K562 (cell line): ENCODE results near the gene MFSD2B. TPM values are rescaled to one million over a fixed set of nuclear protein-coding genes. Genes with fewer than 3 reads are reported as not detected.
A peak's percentile ranks its signal among the peaks of the same experiment; 100 is the strongest.

Source experiments
- FOSL1 ChIP-seq: fragments of 200-800 bp; sonication (Bioruptor generic); conservative IDR thresholded peaks from 2 replicates; pipeline ENCODE4 v1.6.1; 2016; ENCODE audit warnings: missing genetic modification characterization, missing compliant biosample characterization
- HEY1 ChIP-seq: fragments of 250-450 bp; sonication (Bioruptor Pico); IDR thresholded peaks from 2 replicates; pipeline ENCODE4 v1.5.0; 2020; ENCODE audit warnings: mild to moderate bottlenecking, moderate library complexity, borderline replicate concordance
- U2AF1 ChIP-seq: fragments of 200-400 bp; formaldehyde crosslinking; optimal IDR thresholded peaks from 2 replicates; pipeline ENCODE3; 2017; ENCODE audit warnings: mild to moderate bottlenecking, low read depth, low read length, moderate library complexity
- ZNF311 ChIP-seq: fragments of 250-450 bp; sonication (Bioruptor Pico); IDR thresholded peaks from 2 replicates; pipeline ENCODE4 v1.4.0; 2020; ENCODE audit warnings: mild to moderate bottlenecking, moderate library complexity
- ZNF780A ChIP-seq: fragments of 250-450 bp; sonication (Bioruptor Pico); IDR thresholded peaks from 2 replicates; pipeline ENCODE4 v1.5.0; 2021; ENCODE audit warnings: mild to moderate bottlenecking
- polyA plus RNA-seq, 8 experiments: library from polyadenylated mRNA; depleted of rRNA in 4 of 8; stranded (reverse) in 5 of 8; unstranded in 3 of 8; fragments of >200 nt; fragmentation: Nextera tagmentation in 2 of 8; fragmentation: Illumina TruSeq in 1 of 8; extraction: Ambion mirVana in 2 of 8; extraction: Trizol in 1 of 8; gene quantifications; 2 replicates each; pipeline versions ENCODE4 v1.2.1 to v1.2.3, GENCODE V29; 2011 to 2014; ENCODE audit warnings: inconsistent platforms in 1 of 8, missing spikeins in 1 of 8
- total RNA-seq, 7 experiments: library from RNA; depleted of rRNA in 6 of 7; stranded (reverse); fragments of >200 nt in 6 of 7; fragmentation: Illumina TruSeq in 2 of 7; extraction: Trizol in 2 of 7; gene quantifications; 2 replicates each; pipeline versions ENCODE4 v1.2.1 to v1.2.3, GENCODE V29; 2011 to 2021; ENCODE audit warnings: low replicate concordance in 1 of 7
- TF ChIP-seq, protein P1 (sequence below): fragments of 200-800 bp; sonication (Bioruptor generic); IDR thresholded peaks from 2 replicates; pipeline ENCODE4 v1.6.1; 2016; ENCODE audit warnings: missing genetic modification characterization, missing compliant biosample characterization
- TF ChIP-seq, protein P2 (sequence below): sonication (generic); formaldehyde crosslinking; IDR thresholded peaks from 2 replicates; pipeline ENCODE4 v1.8.1; 2022; ENCODE audit warnings: missing genetic modification reagents
- TF ChIP-seq, protein P3 (sequence below): fragments of 450-650 bp; IDR thresholded peaks from 2 replicates; pipeline ENCODE4 v1.7.0; 2016; ENCODE audit warnings: borderline replicate concordance

The MFSD2B gene
- total and polyA plus RNA-seq, 9 of the 15 experiments (the other 6 are each of a cell fraction or from before 2014, with no cell fraction given), result 2.6 to 10.9 (median 6.8) TPM

DNA sequence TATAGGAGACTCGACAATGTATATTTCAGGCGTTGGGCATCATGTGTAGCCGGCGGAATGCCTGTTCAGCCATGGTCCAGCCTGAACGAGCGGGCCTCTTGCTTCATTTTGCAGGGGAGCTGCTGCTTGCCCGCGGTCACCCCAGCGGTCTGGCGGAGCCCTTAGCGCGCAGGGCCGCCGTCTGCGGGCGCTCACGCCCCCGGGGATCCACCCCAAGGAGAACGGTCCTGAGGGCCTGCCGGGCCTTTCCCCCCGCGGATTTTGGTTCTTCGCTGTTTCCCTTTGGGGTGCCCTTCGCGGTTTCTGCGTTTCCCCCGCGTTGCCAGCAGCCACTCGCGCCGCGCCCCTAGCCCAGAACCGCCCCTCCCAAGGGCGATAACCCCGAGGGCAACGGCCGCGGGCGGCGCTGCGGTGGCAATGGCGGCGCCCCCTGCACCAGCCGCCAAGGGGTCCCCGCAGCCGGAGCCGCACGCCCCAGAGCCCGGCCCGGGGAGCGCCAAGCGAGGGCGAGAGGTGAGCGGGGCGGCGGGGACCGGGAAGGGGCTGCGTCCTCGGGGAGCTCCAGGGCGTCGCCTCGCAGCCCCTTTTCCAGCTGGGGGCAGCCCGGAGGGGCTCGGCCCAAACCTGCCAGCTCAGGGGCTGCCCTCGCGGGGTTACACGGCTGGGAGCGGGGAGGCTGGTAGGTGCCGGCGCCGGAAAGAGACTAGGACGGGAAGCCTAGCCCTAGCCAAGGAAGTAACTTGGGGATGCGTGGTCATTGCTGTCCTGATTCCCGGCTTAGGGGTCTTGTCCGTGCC, at the start of gene MFSD2B (continued):
- TF ChIP-seq, protein P1, sequence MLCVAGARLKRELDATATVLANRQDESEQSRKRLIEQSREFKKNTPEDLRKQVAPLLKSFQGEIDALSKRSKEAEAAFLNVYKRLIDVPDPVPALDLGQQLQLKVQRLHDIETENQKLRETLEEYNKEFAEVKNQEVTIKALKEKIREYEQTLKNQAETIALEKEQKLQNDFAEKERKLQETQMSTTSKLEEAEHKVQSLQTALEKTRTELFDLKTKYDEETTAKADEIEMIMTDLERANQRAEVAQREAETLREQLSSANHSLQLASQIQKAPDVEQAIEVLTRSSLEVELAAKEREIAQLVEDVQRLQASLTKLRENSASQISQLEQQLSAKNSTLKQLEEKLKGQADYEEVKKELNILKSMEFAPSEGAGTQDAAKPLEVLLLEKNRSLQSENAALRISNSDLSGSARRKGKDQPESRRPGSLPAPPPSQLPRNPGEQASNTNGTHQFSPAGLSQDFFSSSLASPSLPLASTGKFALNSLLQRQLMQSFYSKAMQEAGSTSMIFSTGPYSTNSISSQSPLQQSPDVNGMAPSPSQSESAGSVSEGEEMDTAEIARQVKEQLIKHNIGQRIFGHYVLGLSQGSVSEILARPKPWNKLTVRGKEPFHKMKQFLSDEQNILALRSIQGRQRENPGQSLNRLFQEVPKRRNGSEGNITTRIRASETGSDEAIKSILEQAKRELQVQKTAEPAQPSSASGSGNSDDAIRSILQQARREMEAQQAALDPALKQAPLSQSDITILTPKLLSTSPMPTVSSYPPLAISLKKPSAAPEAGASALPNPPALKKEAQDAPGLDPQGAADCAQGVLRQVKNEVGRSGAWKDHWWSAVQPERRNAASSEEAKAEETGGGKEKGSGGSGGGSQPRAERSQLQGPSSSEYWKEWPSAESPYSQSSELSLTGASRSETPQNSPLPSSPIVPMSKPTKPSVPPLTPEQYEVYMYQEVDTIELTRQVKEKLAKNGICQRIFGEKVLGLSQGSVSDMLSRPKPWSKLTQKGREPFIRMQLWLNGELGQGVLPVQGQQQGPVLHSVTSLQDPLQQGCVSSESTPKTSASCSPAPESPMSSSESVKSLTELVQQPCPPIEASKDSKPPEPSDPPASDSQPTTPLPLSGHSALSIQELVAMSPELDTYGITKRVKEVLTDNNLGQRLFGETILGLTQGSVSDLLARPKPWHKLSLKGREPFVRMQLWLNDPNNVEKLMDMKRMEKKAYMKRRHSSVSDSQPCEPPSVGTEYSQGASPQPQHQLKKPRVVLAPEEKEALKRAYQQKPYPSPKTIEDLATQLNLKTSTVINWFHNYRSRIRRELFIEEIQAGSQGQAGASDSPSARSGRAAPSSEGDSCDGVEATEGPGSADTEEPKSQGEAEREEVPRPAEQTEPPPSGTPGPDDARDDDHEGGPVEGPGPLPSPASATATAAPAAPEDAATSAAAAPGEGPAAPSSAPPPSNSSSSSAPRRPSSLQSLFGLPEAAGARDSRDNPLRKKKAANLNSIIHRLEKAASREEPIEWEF (CRISPR knock-in tag), result no peak
- no peak for TF ChIP-seq HEY1
- TF ChIP-seq U2AF1, result no peak
- no peak for TF ChIP-seq FOSL1 (tag)
- TF ChIP-seq, protein P2, sequence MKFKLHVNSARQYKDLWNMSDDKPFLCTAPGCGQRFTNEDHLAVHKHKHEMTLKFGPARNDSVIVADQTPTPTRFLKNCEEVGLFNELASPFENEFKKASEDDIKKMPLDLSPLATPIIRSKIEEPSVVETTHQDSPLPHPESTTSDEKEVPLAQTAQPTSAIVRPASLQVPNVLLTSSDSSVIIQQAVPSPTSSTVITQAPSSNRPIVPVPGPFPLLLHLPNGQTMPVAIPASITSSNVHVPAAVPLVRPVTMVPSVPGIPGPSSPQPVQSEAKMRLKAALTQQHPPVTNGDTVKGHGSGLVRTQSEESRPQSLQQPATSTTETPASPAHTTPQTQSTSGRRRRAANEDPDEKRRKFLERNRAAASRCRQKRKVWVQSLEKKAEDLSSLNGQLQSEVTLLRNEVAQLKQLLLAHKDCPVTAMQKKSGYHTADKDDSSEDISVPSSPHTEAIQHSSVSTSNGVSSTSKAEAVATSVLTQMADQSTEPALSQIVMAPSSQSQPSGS (CRISPR knock-in tag), result no peak
- no peak for TF ChIP-seq ZNF780A
- TF ChIP-seq, protein P3, sequence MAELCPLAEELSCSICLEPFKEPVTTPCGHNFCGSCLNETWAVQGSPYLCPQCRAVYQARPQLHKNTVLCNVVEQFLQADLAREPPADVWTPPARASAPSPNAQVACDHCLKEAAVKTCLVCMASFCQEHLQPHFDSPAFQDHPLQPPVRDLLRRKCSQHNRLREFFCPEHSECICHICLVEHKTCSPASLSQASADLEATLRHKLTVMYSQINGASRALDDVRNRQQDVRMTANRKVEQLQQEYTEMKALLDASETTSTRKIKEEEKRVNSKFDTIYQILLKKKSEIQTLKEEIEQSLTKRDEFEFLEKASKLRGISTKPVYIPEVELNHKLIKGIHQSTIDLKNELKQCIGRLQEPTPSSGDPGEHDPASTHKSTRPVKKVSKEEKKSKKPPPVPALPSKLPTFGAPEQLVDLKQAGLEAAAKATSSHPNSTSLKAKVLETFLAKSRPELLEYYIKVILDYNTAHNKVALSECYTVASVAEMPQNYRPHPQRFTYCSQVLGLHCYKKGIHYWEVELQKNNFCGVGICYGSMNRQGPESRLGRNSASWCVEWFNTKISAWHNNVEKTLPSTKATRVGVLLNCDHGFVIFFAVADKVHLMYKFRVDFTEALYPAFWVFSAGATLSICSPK, result no peak
- TF ChIP-seq ZNF311 (CRISPR knock-in tag), result 0 out of 2 replicates have a peak, but pooled peaks have one; percentile 9
